Tibial artery (tissue), 4 donors: ENCODE measurements around the gene KLHDC8A.

Experiments used
- DNase-seq, 2 donors: peaks; one replicate each; pipeline ENCODE4 v3.0.0-alpha.2; 2019
- H3K27ac ChIP-seq, 2 donors: fragments of 200-600 bp; sonication (generic) in 1 of 2; 1 replicate in 1 of 2; 2 replicates in 1 of 2; pipeline ENCODE4 v1.5.1; 2018 to 2019; ENCODE audit warnings: mild to moderate bottlenecking in 1 of 2
- H3K27me3 ChIP-seq, 2 donors: fragments of 200-600 bp; sonication (generic) in 1 of 2; one replicate each; pipeline versions ENCODE4 v1.5.1 to v1.6.0; 2016 to 2019
- H3K36me3 ChIP-seq, 3 donors: fragments of 200-600 bp; sonication (generic) in 2 of 3; one replicate each; pipeline ENCODE4 v1.5.1; 2016 to 2019; ENCODE audit warnings: mild to moderate bottlenecking in 2 of 3
- H3K4me1 ChIP-seq, 4 donors: fragments of 200-600 bp; sonication (generic) in 2 of 4; 1 replicate in 3 of 4; 2 replicates in 1 of 4; pipeline ENCODE4 v1.5.1; 2016 to 2019
- H3K4me3 ChIP-seq, 2 donors: fragments of 200-600 bp; sonication (generic) in 1 of 2; 1 replicate in 1 of 2; 2 replicates in 1 of 2; pipeline ENCODE4 v1.5.1; 2018 to 2019; ENCODE audit warnings: mild to moderate bottlenecking in 2 of 2
- H3K9me3 ChIP-seq, 3 donors: fragments of 200-600 bp; sonication (generic) in 1 of 3; one replicate each; pipeline ENCODE4 v1.5.1; 2016 to 2019
- CTCF ChIP-seq, 2 experiments: fragments of 200-600 bp in 1 of 2; fragments of 450-650 bp in 1 of 2; IDR thresholded peaks; one replicate each; pipeline ENCODE4 v1.5.1; 2017 to 2019; ENCODE audit warnings: antibody characterized with exemption in 2 of 2, mild to moderate bottlenecking in 1 of 2, moderate library complexity in 1 of 2
- intact Hi-C: fragments of 100-400 bp; cut with DNase I; formaldehyde crosslinking; loops from one replicate; pipeline ENCODE4 v1.15.0; 2023; ENCODE audit warnings: low total_unique reads

KLHDC8A gene

DNA sequence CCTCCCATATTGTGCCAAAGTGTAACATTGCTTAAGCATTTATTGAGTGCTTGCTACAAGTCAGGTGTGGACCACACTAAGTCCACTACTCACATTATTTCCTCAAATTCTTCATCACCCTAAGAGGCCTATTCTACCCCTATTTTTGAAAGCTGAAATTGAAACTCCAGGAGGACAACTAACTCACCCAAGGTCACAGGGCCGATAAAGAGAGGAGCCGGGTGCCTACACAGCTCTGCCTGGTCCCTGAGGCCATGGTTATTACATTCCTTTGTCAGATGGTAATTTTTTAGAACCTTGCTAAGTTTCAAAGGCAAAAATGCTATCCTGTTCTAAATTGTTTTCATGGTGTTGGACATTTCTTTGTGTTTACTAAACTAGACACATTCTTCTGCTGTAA, 24.2 kb upstream of the KLHDC8A start:
- Histone ChIP-seq H3K27me3 (peaks cover 0 to 2% of the 10 kb centered on the region in 2 donors), H3K4me3 (no peak overlapping the region), H3K4me1 (peaks cover 0 to 4% (median 0%) of the 10 kb centered on the region in 4 donors), H3K9me3 (no peaks in the 10 kb centered on the region), H3K36me3 (no peaks in the 10 kb centered on the region), H3K27ac (no peak overlapping the region)
- DNase-seq = no peak
- intact Hi-C loops = no loop called here
- TF ChIP-seq CTCF (IDR thresholded peaks at IDR 0.05) = no peak

GRCh38 chr1:205379056-205379455, 22.3 kb upstream of the KLHDC8A start:
- intact Hi-C loops = no loop called here
- no peak for DNase-seq
- Histone ChIP-seq H3K4me1 (peaks cover 0 to 15% (median 12%) of the 10 kb centered on the region in 4 donors), H3K4me3 (no peak overlapping the region), H3K27ac (no peak overlapping the region), H3K36me3 (no peaks in the 10 kb centered on the region), H3K9me3 (no peaks in the 10 kb centered on the region), H3K27me3 (peaks cover 0 to 2% of the 10 kb centered on the region in 2 donors)
- no peak for TF ChIP-seq CTCF (IDR thresholded peaks at IDR 0.05)

DNA sequence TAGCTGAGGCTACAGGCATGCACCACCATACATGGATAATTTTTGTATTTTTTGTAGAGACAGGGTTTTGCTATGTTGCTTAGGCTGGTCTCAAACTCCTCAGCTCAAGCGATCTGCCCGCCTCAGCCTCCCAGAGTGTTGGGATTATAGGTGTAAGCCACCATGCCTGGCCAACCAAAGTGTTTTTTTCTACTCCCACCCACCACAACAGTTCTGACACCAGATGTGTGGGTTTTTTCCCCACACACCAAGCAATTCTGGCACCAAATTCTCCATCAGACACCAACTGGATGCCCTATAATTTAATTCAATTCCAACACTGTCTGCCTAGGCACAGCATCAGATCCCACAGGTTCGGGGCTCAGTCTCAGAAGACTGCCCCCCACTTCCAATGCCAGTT, 20.6 kb upstream of the KLHDC8A start:
- H3K4me1 ChIP-seq = peaks cover 0 to 28% (median 21%) of the 10 kb centered on the region in 4 donors
- no peak for TF ChIP-seq CTCF (IDR thresholded peaks at IDR 0.05)
- no peak overlapping the region for H3K4me3 ChIP-seq
- no peak overlapping the region for H3K27ac ChIP-seq
- no peak for DNase-seq
- H3K27me3 ChIP-seq = peaks cover 0 to 2% of the 10 kb centered on the region in 2 donors
- intact Hi-C loops = no loop called here
- H3K36me3 ChIP-seq = no peaks in the 10 kb centered on the region
- no peaks in the 10 kb centered on the region for H3K9me3 ChIP-seq

- no peak for TF ChIP-seq CTCF (IDR thresholded peaks at IDR 0.05)
- H3K4me1 ChIP-seq = peaks cover 0 to 34% (median 21%) of the 10 kb centered on the region in 4 donors
- H3K27me3 ChIP-seq = peaks cover 0 to 2% of the 10 kb centered on the region in 2 donors
- intact Hi-C loops = no loop called here
- no peak overlapping the region for H3K27ac ChIP-seq
- H3K4me3 ChIP-seq = no peak overlapping the region
- no peaks in the 10 kb centered on the region for H3K36me3 ChIP-seq
- no peak for DNase-seq
- H3K9me3 ChIP-seq = no peaks in the 10 kb centered on the region
These were observed 20.0 kb upstream of the KLHDC8A start for GRCh38 chr1:205376739-205377138.

- H3K27me3 ChIP-seq = peaks cover 0 to 2% of the 10 kb centered on the region in 2 donors
- no peak overlapping the region for H3K27ac ChIP-seq
- no peaks in the 10 kb centered on the region for H3K9me3 ChIP-seq
- H3K4me3 ChIP-seq = no peak overlapping the region
- DNase-seq = no peak
- TF ChIP-seq CTCF (IDR thresholded peaks at IDR 0.05) = no peak
- peaks cover 0 to 34% (median 21%) of the 10 kb centered on the region in 4 donors for H3K4me1 ChIP-seq
- intact Hi-C loops = no loop called here
- no peaks in the 10 kb centered on the region for H3K36me3 ChIP-seq
These were observed 19.3 kb upstream of the KLHDC8A start for GRCh38 chr1:205375835-205376545.
